Testis (tissue), 2 donors: Measurements from ENCODE around the gene SLC6A8.

Experiments
- CTCF ChIP-seq, 3 experiments: fragments of 450-650 bp in 2 of 3; fragments of 200-600 bp in 1 of 3; sonication (generic) in 1 of 3; IDR thresholded peaks; one replicate each; pipeline ENCODE4 v1.5.1; 2016 to 2019; ENCODE audit warnings: antibody characterized with exemption in 3 of 3, mild to moderate bottlenecking in 2 of 3, moderate library complexity in 1 of 3
- POLR2A ChIP-seq: fragments of 450-650 bp; IDR thresholded peaks from one replicate; pipeline ENCODE4 v1.6.1; 2017; ENCODE audit warnings: antibody characterized with exemption, mild to moderate bottlenecking, moderate library complexity

GRCh38 chrX:153640736-153641575, 46.8 kb upstream of the SLC6A8 start:
- TF ChIP-seq POLR2A (no peak), CTCF (IDR thresholded peaks at IDR 0.05) (no peak)
